ENCODE measurements around the gene CAPZA3.
"Not testable (repeated sequence)": the region's sequence is repeated elsewhere in the genome, so short reads cannot be mapped to it uniquely, and the experiment has no call there.

Gene CAPZA3

DNA sequence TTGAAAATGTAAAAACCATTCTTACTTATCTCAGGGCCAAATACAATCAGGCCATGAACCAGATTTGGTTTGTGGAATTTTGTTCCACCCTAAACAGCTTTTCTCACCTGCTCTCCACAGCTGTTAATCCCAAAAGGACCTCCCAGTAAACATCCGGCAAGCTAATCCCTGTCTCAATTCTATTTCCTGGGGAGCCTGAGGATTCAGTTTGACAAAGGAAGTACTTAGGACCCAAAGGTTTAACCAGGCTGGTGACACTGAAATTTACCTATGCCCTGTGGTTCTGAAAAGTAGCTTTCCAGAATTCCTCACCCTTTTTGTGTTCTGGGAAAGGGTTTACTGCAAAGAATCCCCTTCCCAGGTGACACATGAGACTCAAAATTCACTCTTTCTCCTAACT, 15.0 kb downstream of the CAPZA3 start:
- TF ChIP-seq, protein P1, sequence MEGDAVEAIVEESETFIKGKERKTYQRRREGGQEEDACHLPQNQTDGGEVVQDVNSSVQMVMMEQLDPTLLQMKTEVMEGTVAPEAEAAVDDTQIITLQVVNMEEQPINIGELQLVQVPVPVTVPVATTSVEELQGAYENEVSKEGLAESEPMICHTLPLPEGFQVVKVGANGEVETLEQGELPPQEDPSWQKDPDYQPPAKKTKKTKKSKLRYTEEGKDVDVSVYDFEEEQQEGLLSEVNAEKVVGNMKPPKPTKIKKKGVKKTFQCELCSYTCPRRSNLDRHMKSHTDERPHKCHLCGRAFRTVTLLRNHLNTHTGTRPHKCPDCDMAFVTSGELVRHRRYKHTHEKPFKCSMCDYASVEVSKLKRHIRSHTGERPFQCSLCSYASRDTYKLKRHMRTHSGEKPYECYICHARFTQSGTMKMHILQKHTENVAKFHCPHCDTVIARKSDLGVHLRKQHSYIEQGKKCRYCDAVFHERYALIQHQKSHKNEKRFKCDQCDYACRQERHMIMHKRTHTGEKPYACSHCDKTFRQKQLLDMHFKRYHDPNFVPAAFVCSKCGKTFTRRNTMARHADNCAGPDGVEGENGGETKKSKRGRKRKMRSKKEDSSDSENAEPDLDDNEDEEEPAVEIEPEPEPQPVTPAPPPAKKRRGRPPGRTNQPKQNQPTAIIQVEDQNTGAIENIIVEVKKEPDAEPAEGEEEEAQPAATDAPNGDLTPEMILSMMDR (IDR thresholded peaks at IDR 0.05; ENCODE audit: borderline replicate concordance, insufficient read depth, low read depth, low read length) = no peak
- no peak overlapping the region for H3K4me3 ChIP-seq (ENCODE audit: low read depth, low read length)

DNA sequence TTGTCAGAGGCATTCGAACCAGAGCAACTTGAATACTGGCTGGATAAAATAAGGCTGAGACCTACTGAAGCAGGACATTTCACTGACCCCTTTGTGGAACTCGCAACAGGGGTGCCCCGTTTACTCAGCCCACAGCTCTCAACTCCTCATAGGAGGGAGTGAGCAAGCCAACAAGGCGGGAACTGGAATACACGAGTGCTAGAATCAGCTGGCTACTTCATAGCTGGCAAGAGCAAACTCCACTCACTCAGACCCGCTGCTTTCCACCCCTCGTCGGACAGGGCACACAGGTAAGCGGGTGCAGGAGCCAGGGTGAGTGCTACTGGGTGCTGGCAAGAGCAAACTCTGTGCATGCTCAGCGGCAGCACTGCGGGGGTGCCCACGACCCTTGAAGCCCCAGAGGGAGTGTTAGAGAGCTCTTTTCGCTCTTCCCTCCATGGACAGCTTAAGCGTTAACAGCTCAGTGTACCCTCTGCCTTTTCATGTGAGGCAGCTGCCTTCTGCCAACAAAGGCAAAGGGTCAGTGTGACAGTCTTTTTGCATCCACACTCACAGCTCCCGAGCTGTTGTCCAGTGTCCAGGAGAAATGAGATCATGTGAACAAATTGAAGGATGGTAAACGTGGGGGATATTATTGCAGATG, 15.7 kb downstream of the CAPZA3 start:
- H3K4me3 ChIP-seq (ENCODE audit: low read depth, low read length) = no peak overlapping the region
- TF ChIP-seq, protein P1 (IDR thresholded peaks at IDR 0.05; ENCODE audit: borderline replicate concordance, insufficient read depth, low read depth, low read length) = no peak

DNA sequence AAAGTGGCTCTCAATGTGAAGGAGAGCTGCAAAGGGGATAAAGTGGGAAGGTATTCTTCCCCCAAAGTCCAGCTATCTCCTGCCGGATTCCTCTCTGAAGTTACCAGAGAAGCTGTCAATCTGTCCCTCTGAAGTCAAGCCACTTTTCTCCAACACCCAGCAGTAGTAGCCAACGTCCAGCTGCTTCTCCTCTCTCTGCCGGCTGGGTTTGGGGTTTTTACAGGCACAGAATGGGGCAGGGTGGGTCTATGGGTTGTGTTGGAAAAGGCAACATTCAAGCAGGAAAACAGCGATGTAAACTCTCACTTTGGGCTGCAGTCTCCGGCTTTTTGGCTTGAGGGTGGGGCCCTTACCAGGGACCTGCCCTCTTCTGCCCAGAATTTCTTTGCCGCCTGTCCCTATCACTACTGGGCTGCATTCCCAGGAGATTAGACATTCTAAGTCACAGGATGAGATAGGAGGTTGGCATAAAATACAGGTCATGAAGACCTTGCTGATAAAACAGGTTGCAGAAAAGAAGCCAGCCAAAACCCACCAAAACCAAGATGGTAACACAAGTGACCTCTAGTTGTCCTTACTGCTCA, 16.3 kb downstream of the CAPZA3 start:
- H3K4me3 ChIP-seq (ENCODE audit: low read depth, low read length) = no peak overlapping the region
- TF ChIP-seq, protein P1 (IDR thresholded peaks at IDR 0.05; ENCODE audit: borderline replicate concordance, insufficient read depth, low read depth, low read length) = no peak

DNA sequence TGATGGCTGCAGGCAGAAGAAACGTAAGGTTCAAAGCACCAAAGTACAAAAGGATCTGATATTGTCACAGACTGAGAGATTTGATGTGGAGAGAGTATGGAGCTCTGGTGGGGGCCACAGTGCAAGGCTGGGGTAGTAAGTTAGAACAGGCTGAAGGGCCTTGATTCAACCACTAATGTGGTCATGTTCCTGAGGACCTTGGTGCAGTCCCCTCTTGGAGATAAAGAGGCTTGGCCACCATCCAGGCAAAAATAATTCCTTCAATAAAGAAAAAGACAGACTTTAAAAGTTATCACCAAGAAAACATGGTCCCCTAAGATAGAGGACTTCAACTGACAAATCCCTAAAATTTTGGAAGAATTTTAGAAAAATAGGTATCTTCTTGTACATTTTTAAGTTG, 17.4 kb downstream of the CAPZA3 start:
- H3K4me3 ChIP-seq (ENCODE audit: low read depth, low read length) = no peak overlapping the region
- TF ChIP-seq, protein P1 (IDR thresholded peaks at IDR 0.05; ENCODE audit: borderline replicate concordance, insufficient read depth, low read depth, low read length) = no peak

DNA sequence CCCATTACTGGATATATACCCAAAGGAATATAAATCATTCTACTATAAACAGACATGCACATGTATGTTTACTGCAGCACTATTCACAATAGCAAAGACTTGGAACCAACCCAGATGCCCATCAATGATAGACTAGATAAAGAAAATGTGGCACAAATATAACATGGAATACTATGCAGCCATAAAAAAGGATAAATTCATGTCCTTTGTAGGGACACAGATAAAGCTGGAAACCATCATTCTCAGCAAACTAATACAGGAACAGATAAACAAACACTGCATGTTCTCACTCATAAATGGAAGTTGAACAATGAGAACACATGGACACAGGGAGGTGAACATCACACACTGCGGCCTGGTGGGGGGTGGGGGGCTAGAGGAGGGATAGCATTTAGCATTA, 28.6 kb downstream of the CAPZA3 start:
- H3K4me3 ChIP-seq (ENCODE audit: low read depth, low read length) = not testable (repeated sequence)

DNA sequence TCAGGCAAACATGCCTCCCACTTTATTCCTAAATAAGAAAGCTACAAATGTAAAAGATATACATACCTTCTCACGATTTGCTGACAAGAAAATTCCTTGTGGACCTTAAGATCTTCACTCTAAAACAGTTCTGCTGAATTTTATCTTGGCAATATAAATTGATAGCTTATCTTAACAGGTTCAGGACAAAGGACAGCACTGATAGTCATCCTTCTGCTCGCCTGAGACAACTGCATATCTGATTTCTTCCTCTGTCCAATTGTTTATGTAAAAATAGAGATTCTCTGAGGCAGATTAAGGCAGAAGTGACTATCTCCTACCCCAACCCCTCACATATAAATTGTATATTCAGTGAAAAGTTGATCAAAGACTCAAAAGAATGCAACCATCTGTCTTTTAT, 44.9 kb downstream of the CAPZA3 start:
- no peak overlapping the region for H3K4me3 ChIP-seq (ENCODE audit: low read depth, low read length)
- TF ChIP-seq, protein P1 (IDR thresholded peaks at IDR 0.05; ENCODE audit: borderline replicate concordance, insufficient read depth, low read depth, low read length) = no peak

DNA sequence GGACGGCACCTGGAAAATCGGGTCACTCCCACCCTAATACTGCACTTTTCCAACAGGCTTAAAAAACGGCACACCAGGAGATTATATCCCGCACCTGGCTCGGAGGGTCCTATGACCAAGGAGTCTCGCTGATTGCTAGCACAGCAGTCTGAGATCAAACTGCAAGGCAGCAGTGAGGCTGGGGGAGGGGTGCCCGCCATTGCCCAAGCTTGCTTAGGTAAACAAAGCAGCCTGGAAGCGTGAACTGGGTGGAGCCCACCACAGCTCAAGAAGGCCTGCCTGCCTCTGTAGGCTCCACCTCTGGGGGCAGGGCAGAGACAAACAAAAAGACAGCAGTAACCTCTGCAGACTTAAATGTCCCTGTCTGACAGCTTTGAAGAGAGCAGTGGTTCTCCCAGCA, 47.5 kb downstream of the CAPZA3 start:
- not testable (repeated sequence) for H3K4me3 ChIP-seq (ENCODE audit: low read depth, low read length)

Data from GM12875 (cell line).